OCI-LY7 (cell line): ENCODE measurements around the gene KCNMA1. TPM values are rescaled to one million over a fixed set of nuclear protein-coding genes. Genes with fewer than 3 reads are reported as not detected.

Source experiments
- BruUV-seq: library from RNA; stranded (reverse); fragments of 400-500 nt; replicated peaks from 2 replicates; lab custom pipeline; 2021; lab: Mats Ljungman, UMichigan
- CTCF ChIA-PET: fragments of 300-600 bp; sonication (Branson Sonifier 250); formaldehyde crosslinking; loops from one replicate; lab custom pipeline; 2022; ENCODE audit warnings: antibody characterized with exemption; ENCODE audit not compliant: unreplicated experiment; lab: Charles Lee
- POLR2A ChIA-PET: fragments of 300-600 bp; sonication (Branson Sonifier 250); formaldehyde crosslinking; loops from one replicate; lab custom pipeline; 2022; ENCODE audit warnings: antibody characterized with exemption; lab: Charles Lee
- DNase-seq: peaks from one replicate; pipeline ENCODE4 v3.0.0-alpha.2; 2015; ENCODE audit warnings: low spot score
- H2AFZ ChIP-seq: fragments of 200-600 bp; sonication (generic), shearing (Covaris generic); 2 replicates; pipeline ENCODE4 v1.6.1; 2014; ENCODE audit warnings: mild to moderate bottlenecking, antibody characterized with exemption, low read length, moderate library complexity
- H3K27ac ChIP-seq: fragments of 200-600 bp; sonication (generic); 2 replicates; pipeline ENCODE4 v1.5.1; 2014; ENCODE audit warnings: mixed run types, low read depth, mild to moderate bottlenecking, moderate library complexity, low read length, inconsistent platforms; ENCODE audit not compliant: poor library complexity, severe bottlenecking
- H3K36me3 ChIP-seq: fragments of 200-600 bp; sonication (generic); 2 replicates; pipeline ENCODE4 v1.6.1; 2014; ENCODE audit warnings: mild to moderate bottlenecking, antibody characterized with exemption, low read length, moderate library complexity, mixed read lengths; ENCODE audit not compliant: insufficient read depth
- H3K4me1 ChIP-seq: fragments of 200-600 bp; sonication (generic); 2 replicates; pipeline ENCODE4 v1.5.1; 2014; ENCODE audit warnings: mild to moderate bottlenecking, low read length; ENCODE audit not compliant: insufficient read depth, poor library complexity, severe bottlenecking
- H3K4me2 ChIP-seq: fragments of 200-600 bp; sonication (generic); 2 replicates; pipeline ENCODE4 v1.6.1; 2014; ENCODE audit warnings: mild to moderate bottlenecking, low read length
- H3K4me3 ChIP-seq: fragments of 200-600 bp; sonication (generic); 2 replicates; pipeline ENCODE4 v1.5.1; 2014; ENCODE audit warnings: mild to moderate bottlenecking, low read depth, low read length; ENCODE audit not compliant: poor library complexity, severe bottlenecking
- H3K79me2 ChIP-seq: fragments of 200-600 bp; sonication (generic); 2 replicates; pipeline ENCODE4 v1.6.1; 2016; ENCODE audit warnings: low read depth, mild to moderate bottlenecking, low read length, moderate library complexity, mixed read lengths; ENCODE audit not compliant: insufficient read depth
- H3K9me2 ChIP-seq: fragments of 200-600 bp; sonication (generic); 2 replicates; pipeline ENCODE4 v1.6.1; 2016; ENCODE audit warnings: mild to moderate bottlenecking, low read length, mixed read lengths; ENCODE audit not compliant: insufficient read depth
- H3K9me3 ChIP-seq: fragments of 200-600 bp; sonication (generic); 2 replicates; pipeline ENCODE4 v1.6.1; 2014; ENCODE audit warnings: mild to moderate bottlenecking, mixed run types, low read length, mixed read lengths
- H4K20me1 ChIP-seq: fragments of 200-600 bp; sonication (generic); 2 replicates; pipeline ENCODE4 v1.6.1; 2014; ENCODE audit warnings: mild to moderate bottlenecking, antibody characterized with exemption, low read length, moderate library complexity, mixed read lengths; ENCODE audit not compliant: insufficient read depth
- CTCF ChIP-seq: fragments of 200-600 bp; sonication (generic); conservative IDR thresholded peaks from 2 replicates; pipeline ENCODE4 v1.5.1; 2014; ENCODE audit warnings: mild to moderate bottlenecking, antibody characterized with exemption, low read length, moderate library complexity, mixed read lengths
- EZH2phosphoT487 ChIP-seq: fragments of 200-600 bp; sonication (generic); IDR thresholded peaks from 2 replicates; pipeline ENCODE4 v1.6.1; 2018; ENCODE audit warnings: low read depth, borderline replicate concordance, mild to moderate bottlenecking, mixed run types, antibody characterized with exemption, low read length, moderate library complexity, mixed read lengths
- intact Hi-C: fragments of 100-400 bp; cut with micrococcal nuclease; formaldehyde crosslinking; loops from one replicate; pipeline ENCODE4 v1.10.0; 2022; ENCODE audit not compliant: unreplicated experiment
- total RNA-seq, 2 experiments: library from RNA; depleted of rRNA in 1 of 2; stranded (reverse); fragments of >200 nt in 1 of 2; shearing (Covaris generic) in 1 of 2; gene quantifications; 2 replicates each; pipeline ENCODE4 v1.2.3, GENCODE V29; 2014 to 2022

KCNMA1 gene
- total RNA-seq, 2 experiments from 2014 or later, result not detected

- no peaks in the 10 kb centered on the region for H4K20me1 ChIP-seq
- BruUV-seq, result no TSS peak
- no peaks in the 10 kb centered on the region for H3K9me3 ChIP-seq
- H3K9me2 ChIP-seq, result no peaks in the 10 kb centered on the region
- H3K27ac ChIP-seq, result no peak overlapping the region
- H3K4me1 ChIP-seq, result no peaks in the 10 kb centered on the region
- ChIA-PET CTCF (no interaction called here), POLR2A (no interaction called here)
- DNase-seq, result no peak
- no peak overlapping the region for H3K4me2 ChIP-seq
- intact Hi-C loops, result no loop called here
- TF ChIP-seq EZH2phosphoT487, result no peak
- TF ChIP-seq CTCF, result no peak
- H2AFZ ChIP-seq, result no peak overlapping the region
- H3K36me3 ChIP-seq, result no peaks in the 10 kb centered on the region
- H3K4me3 ChIP-seq, result no peak overlapping the region
- H3K79me2 ChIP-seq, result no peaks in the 10 kb centered on the region
These were observed 659.7 kb downstream of the KCNMA1 start for GRCh38 chr10:76977901-76978300.

GRCh38 chr10:76977046-76977445 lies 660.6 kb downstream of the KCNMA1 start:
- H3K9me2 ChIP-seq, result no peaks in the 10 kb centered on the region
- no peaks in the 10 kb centered on the region for H4K20me1 ChIP-seq
- ChIA-PET CTCF (no interaction called here), POLR2A (no interaction called here)
- H3K9me3 ChIP-seq, result no peaks in the 10 kb centered on the region
- H2AFZ ChIP-seq, result no peak overlapping the region
- no peaks in the 10 kb centered on the region for H3K4me1 ChIP-seq
- H3K27ac ChIP-seq, result no peak overlapping the region
- TF ChIP-seq EZH2phosphoT487 (no peak), CTCF (no peak)
- DNase-seq, result no peak
- no peak overlapping the region for H3K4me2 ChIP-seq
- no peaks in the 10 kb centered on the region for H3K79me2 ChIP-seq
- BruUV-seq, result no TSS peak
- intact Hi-C loops, result no loop called here
- no peaks in the 10 kb centered on the region for H3K36me3 ChIP-seq
- no peak overlapping the region for H3K4me3 ChIP-seq

GRCh38 chr10:76976142-76976541 lies 661.5 kb downstream of the KCNMA1 start:
- BruUV-seq, result no TSS peak
- Histone ChIP-seq H3K9me3 (no peaks in the 10 kb centered on the region), H4K20me1 (no peaks in the 10 kb centered on the region), H3K4me1 (no peaks in the 10 kb centered on the region), H3K9me2 (no peaks in the 10 kb centered on the region), H3K36me3 (no peaks in the 10 kb centered on the region), H3K4me3 (no peak overlapping the region), H3K4me2 (no peak overlapping the region), H2AFZ (no peak overlapping the region), H3K79me2 (no peaks in the 10 kb centered on the region), H3K27ac (no peak overlapping the region)
- CTCF ChIA-PET, result no interaction called here
- DNase-seq, result no peak
- TF ChIP-seq EZH2phosphoT487 (no peak), CTCF (no peak)
- intact Hi-C loops, result no loop called here
- POLR2A ChIA-PET, result no interaction called here
